Measurements from ENCODE around the gene GPR87.

GPR87 gene

GRCh38 chr3:151329363-151329762 lies 12.7 kb upstream of the GPR87 start, which contains the start of gene P2RY13:
TSS of gene P2RY13 (minus strand) at chr3:151329549. CDS start at chr3:151329528, 21 bp downstream.
- H3K9me3 ChIP-seq (ENCODE audit: control insufficient read depth, insufficient read depth, low read depth, low read length) = no peaks in the 10 kb centered on the region
- H3K27ac ChIP-seq (ENCODE audit: extremely low read depth, low read depth, low read length) = no peak within 1 kb of the TSS
- CTCF ChIA-PET = interaction anchor here (0.6 to 1.7 kb wide), 2 partner anchors 17 to 45 kb away, joined by 3 to 5 read pairs; no protein-coding TSS in a partner anchor
- POLR2A ChIA-PET = no interaction called here
- no peak within 1 kb of the TSS for H3K4me3 ChIP-seq (ENCODE audit: low read depth, low read length)
- TF ChIP-seq ZNF23 (tag by site-specific recombination; IDR thresholded peaks at IDR 0.05; ENCODE audit: borderline replicate concordance) (no peak), ZNF398 (tag by site-specific recombination; IDR thresholded peaks at IDR 0.05) (no peak), SP3 (tag by site-specific recombination; IDR thresholded peaks at IDR 0.05) (no peak), ZNF624 (tag by site-specific recombination; IDR thresholded peaks at IDR 0.05) (no peak), ZNF416 (tag by site-specific recombination; IDR thresholded peaks at IDR 0.05) (no peak)
- TF ChIP-seq, protein P1, sequence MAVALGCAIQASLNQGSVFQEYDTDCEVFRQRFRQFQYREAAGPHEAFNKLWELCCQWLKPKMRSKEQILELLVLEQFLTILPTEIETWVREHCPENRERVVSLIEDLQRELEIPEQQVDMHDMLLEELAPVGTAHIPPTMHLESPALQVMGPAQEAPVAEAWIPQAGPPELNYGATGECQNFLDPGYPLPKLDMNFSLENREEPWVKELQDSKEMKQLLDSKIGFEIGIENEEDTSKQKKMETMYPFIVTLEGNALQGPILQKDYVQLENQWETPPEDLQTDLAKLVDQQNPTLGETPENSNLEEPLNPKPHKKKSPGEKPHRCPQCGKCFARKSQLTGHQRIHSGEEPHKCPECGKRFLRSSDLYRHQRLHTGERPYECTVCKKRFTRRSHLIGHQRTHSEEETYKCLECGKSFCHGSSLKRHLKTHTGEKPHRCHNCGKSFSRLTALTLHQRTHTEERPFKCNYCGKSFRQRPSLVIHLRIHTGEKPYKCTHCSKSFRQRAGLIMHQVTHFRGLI (tag by site-specific recombination; IDR thresholded peaks at IDR 0.05) = no peak
- no peaks in the 10 kb centered on the region for H3K4me1 ChIP-seq (ENCODE audit: control insufficient read depth, insufficient read depth, low read length)
- no peaks in the 10 kb centered on the region for H3K36me3 ChIP-seq (ENCODE audit: control insufficient read depth in 2 of 2, insufficient read depth in 1 of 2, low read length in 2 of 2)

DNA sequence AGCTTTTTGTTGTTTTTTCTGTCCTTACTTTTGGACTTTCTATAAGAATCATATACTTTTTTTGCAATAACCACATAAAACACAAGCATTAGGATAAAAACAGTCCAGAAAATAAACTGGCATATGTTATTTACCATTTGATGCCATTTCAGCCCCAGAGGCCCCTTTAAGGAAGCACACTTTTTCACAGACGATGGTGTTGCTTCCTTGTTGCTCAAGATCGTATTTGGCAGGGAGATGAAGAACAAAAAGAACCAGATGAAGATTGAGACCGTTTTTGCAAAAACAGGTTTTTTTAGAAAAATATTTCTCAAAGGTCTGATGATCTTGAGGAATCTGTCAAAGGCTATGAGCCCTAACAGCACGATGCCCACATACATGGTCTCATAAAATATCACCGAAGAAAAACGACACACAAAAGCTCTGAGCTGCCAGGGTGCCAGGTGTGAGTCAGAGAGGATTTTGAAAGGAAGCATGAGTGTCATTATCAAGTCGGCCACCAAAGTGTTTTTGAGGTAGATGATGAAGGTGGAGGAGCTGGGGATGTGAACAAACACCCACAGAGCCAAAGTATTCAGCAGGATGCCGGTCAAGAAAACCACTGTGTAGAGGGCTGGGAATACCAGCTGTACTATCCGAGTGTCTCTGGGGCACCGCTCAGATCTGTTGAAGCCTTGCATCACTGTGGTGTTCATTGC lies 11.8 kb upstream of the GPR87 start:
- H3K4me3 ChIP-seq (ENCODE audit: low read depth, low read length) = no peak overlapping the region
- ChIA-PET POLR2A (no interaction called here), CTCF (interaction anchor here (0.6 to 2.0 kb wide), 8 partner anchors 19 to 161 kb away, joined by 3 to 7 read pairs (median 4); no protein-coding TSS in a partner anchor)
- H3K27ac ChIP-seq (ENCODE audit: extremely low read depth, low read depth, low read length) = no peak overlapping the region
- no peaks in the 10 kb centered on the region for H3K4me1 ChIP-seq (ENCODE audit: control insufficient read depth, insufficient read depth, low read length)
- H3K9me3 ChIP-seq (ENCODE audit: control insufficient read depth, insufficient read depth, low read depth, low read length) = no peaks in the 10 kb centered on the region
- no peaks in the 10 kb centered on the region for H3K36me3 ChIP-seq (ENCODE audit: control insufficient read depth in 2 of 2, insufficient read depth in 1 of 2, low read length in 2 of 2)
- TF ChIP-seq ZNF114 (tag by site-specific recombination; IDR thresholded peaks at IDR 0.05) (no peak), ZNF266 (tag by site-specific recombination; IDR thresholded peaks at IDR 0.05; ENCODE audit: low read depth) (no peak), ZNF2 (tag by site-specific recombination; IDR thresholded peaks at IDR 0.05) (no peak), IKZF3 (tag by site-specific recombination; IDR thresholded peaks at IDR 0.05) (no peak), GFI1B (tag by site-specific recombination; IDR thresholded peaks at IDR 0.05) (no peak), ZBTB49 (tag by site-specific recombination; IDR thresholded peaks at IDR 0.05; ENCODE audit: low read depth) (no peak), ZNF366 (tag by site-specific recombination; conservative IDR thresholded peaks at IDR 0.05) (no peak), ZNF776 (tag by site-specific recombination; IDR thresholded peaks at IDR 0.05; ENCODE audit: borderline replicate concordance) (no peak), ZNF791 (tag by site-specific recombination; IDR thresholded peaks at IDR 0.05) (no peak), ZSCAN18 (tag by site-specific recombination; IDR thresholded peaks at IDR 0.05) (no peak), PRDM2 (tag by site-specific recombination; IDR thresholded peaks at IDR 0.05; ENCODE audit: borderline replicate concordance) (no peak)
- TF ChIP-seq, protein P2, sequence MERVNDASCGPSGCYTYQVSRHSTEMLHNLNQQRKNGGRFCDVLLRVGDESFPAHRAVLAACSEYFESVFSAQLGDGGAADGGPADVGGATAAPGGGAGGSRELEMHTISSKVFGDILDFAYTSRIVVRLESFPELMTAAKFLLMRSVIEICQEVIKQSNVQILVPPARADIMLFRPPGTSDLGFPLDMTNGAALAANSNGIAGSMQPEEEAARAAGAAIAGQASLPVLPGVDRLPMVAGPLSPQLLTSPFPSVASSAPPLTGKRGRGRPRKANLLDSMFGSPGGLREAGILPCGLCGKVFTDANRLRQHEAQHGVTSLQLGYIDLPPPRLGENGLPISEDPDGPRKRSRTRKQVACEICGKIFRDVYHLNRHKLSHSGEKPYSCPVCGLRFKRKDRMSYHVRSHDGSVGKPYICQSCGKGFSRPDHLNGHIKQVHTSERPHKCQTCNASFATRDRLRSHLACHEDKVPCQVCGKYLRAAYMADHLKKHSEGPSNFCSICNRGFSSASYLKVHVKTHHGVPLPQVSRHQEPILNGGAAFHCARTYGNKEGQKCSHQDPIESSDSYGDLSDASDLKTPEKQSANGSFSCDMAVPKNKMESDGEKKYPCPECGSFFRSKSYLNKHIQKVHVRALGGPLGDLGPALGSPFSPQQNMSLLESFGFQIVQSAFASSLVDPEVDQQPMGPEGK (tag by site-specific recombination; IDR thresholded peaks at IDR 0.05) = no peak
